MCF 10A (cell line): Measurements from ENCODE around the gene FERMT2. TPM values are rescaled to one million over a fixed set of nuclear protein-coding genes. Genes with fewer than 3 reads are reported as not detected.

Experiments used
- BruUV-seq: library from RNA; stranded (reverse); fragments of 400-500 nt; replicated peaks from 2 replicates; lab custom pipeline; 2021; lab: Mats Ljungman, UMichigan
- CTCF ChIA-PET: fragments of 300-600 bp; sonication (Branson Sonifier 250); formaldehyde crosslinking; extraction: SDS; loops from one replicate; lab custom pipeline; 2021; ENCODE audit warnings: antibody characterized with exemption, inconsistent platforms; lab: Yijun Ruan, JAX
- POLR2A ChIA-PET: fragments of 300-600, 350-650 bp; sonication (Branson Sonifier 250); formaldehyde crosslinking; extraction: SDS; loops from one replicate; lab custom pipeline; 2020; ENCODE audit warnings: antibody characterized with exemption, inconsistent platforms; lab: Yijun Ruan, JAX
- DNase-seq: peaks from one replicate; pipeline ENCODE4 v3.0.0-alpha.2; 2018; ENCODE audit not compliant: unreplicated experiment
- H3K27ac Mint-ChIP-seq: one replicate; pipeline ENCODE4 v1.8.0; 2022; ENCODE audit warnings: mild to moderate bottlenecking, low read depth, mixed read lengths; ENCODE audit not compliant: unreplicated experiment
- H3K27me3 Mint-ChIP-seq: one replicate; pipeline ENCODE4 v1.8.0; 2022; ENCODE audit warnings: mixed read lengths; ENCODE audit not compliant: insufficient read depth, unreplicated experiment
- H3K36me3 Mint-ChIP-seq: one replicate; pipeline ENCODE4 v1.8.0; 2022; ENCODE audit warnings: mild to moderate bottlenecking, moderate library complexity, mixed read lengths; ENCODE audit not compliant: insufficient read depth, unreplicated experiment
- H3K4me1 Mint-ChIP-seq: one replicate; pipeline ENCODE4 v1.8.0; 2022; ENCODE audit warnings: mixed read lengths; ENCODE audit not compliant: insufficient read depth, unreplicated experiment
- H3K4me3 Mint-ChIP-seq: one replicate; pipeline ENCODE4 v1.8.0; 2022; ENCODE audit warnings: mild to moderate bottlenecking, moderate library complexity, mixed read lengths; ENCODE audit not compliant: unreplicated experiment
- H3K9me3 Mint-ChIP-seq: one replicate; pipeline ENCODE4 v1.8.0; 2022; ENCODE audit warnings: mixed read lengths; ENCODE audit not compliant: unreplicated experiment
- CTCF ChIP-seq: fragments of 200-600 bp; IDR thresholded peaks from one replicate; pipeline ENCODE4 v1.8.0; 2022; ENCODE audit warnings: antibody characterized with exemption, mild to moderate bottlenecking; ENCODE audit not compliant: unreplicated experiment
- intact Hi-C: fragments of 100-400 bp; cut with micrococcal nuclease; formaldehyde crosslinking; loops from 2 replicates; pipeline ENCODE4 v1.14.1; 2022
- total RNA-seq: library from RNA; stranded (reverse); gene quantifications from 2 replicates; pipeline ENCODE4 v1.2.3, GENCODE V29; 2022

Gene FERMT2
- total RNA-seq, 1 experiment from 2014 or later, result 62.7 TPM

GRCh38 chr14:52825085-52825484, 125.8 kb downstream of the FERMT2 start:
- ChIA-PET POLR2A (interaction anchor here (0.6 to 2.1 kb wide), 6 partner anchors 10 to 677 kb away, joined by 3 to 12 read pairs (median 4); partner anchors contain the start of gene FERMT2), CTCF (interaction anchor here (0.7 to 10.8 kb wide), 9 partner anchors 10 to 481 kb away, joined by 3 to 135 read pairs (median 3); partner anchors contain the start of gene FERMT2)
- Mint-ChIP-seq H3K36me3 (no peaks in the 10 kb centered on the region), H3K4me1 (no peaks in the 10 kb centered on the region), H3K4me3 (no peak overlapping the region), H3K9me3 (no peaks in the 10 kb centered on the region), H3K27me3 (no peaks in the 10 kb centered on the region), H3K27ac (no peak overlapping the region)
- no TSS peak for BruUV-seq
- DNase-seq, result no peak
- intact Hi-C loops, result no loop called here
- TF ChIP-seq CTCF, result no peak

GRCh38 chr14:52824462-52824861, 126.4 kb downstream of the FERMT2 start:
- Mint-ChIP-seq H3K36me3 (no peaks in the 10 kb centered on the region), H3K27me3 (no peaks in the 10 kb centered on the region), H3K27ac (no peak overlapping the region), H3K4me1 (no peaks in the 10 kb centered on the region), H3K9me3 (no peaks in the 10 kb centered on the region), H3K4me3 (no peak overlapping the region)
- intact Hi-C loops, result no loop called here
- ChIA-PET CTCF (interaction anchor here (0.7 to 10.8 kb wide), 8 partner anchors 44 to 231 kb away, joined by 3 to 135 read pairs (median 4); partner anchors contain the start of gene FERMT2), POLR2A (interaction anchor here (0.6 to 2.1 kb wide), 4 partner anchors 11 to 678 kb away, joined by 3 to 12 read pairs (median 8); partner anchors contain the start of gene FERMT2)
- TF ChIP-seq CTCF, result no peak
- DNase-seq, result no peak
- no TSS peak for BruUV-seq

GRCh38 chr14:52821805-52822250, 129.0 kb downstream of the FERMT2 start:
- Mint-ChIP-seq H3K9me3 (no peaks in the 10 kb centered on the region), H3K27me3 (no peaks in the 10 kb centered on the region), H3K27ac (no peak overlapping the region), H3K4me3 (no peak overlapping the region), H3K4me1 (no peaks in the 10 kb centered on the region), H3K36me3 (no peaks in the 10 kb centered on the region)
- intact Hi-C loops, result no loop called here
- ChIA-PET POLR2A (interaction anchor here (1.1 kb wide), 1 partner anchor 31 kb away, joined by 3 read pairs; no protein-coding TSS in a partner anchor), CTCF (interaction anchor here (0.6 to 10.8 kb wide), 3 partner anchors 9 to 139 kb away, joined by 3 to 135 read pairs (median 7); no protein-coding TSS in a partner anchor)
- BruUV-seq, result no TSS peak
- peak; percentile 24 for DNase-seq
- no peak for TF ChIP-seq CTCF

- no peaks in the 10 kb centered on the region for H3K4me1 Mint-ChIP-seq
- no TSS peak for BruUV-seq
- intact Hi-C loops, result no loop called here
- ChIA-PET CTCF (interaction anchor here (0.9 kb wide), 1 partner anchor 15 kb away, joined by 3 read pairs; no protein-coding TSS in a partner anchor), POLR2A (interaction anchor here (0.9 kb wide), 1 partner anchor 104 kb away, joined by 3 read pairs; no protein-coding TSS in a partner anchor)
- no peak for DNase-seq
- H3K27me3 Mint-ChIP-seq, result no peaks in the 10 kb centered on the region
- H3K4me3 Mint-ChIP-seq, result no peak overlapping the region
- no peaks in the 10 kb centered on the region for H3K9me3 Mint-ChIP-seq
- no peak overlapping the region for H3K27ac Mint-ChIP-seq
- H3K36me3 Mint-ChIP-seq, result no peaks in the 10 kb centered on the region
- no peak for TF ChIP-seq CTCF
These were observed 142.7 kb downstream of the FERMT2 start for GRCh38 chr14:52808101-52808500.

Other genes with a start within 250 kb of the FERMT2 start
- gene PSMC6, start 243.8 kb downstream of the FERMT2 start, total RNA-seq, result 83.9 and 90.0 TPM in 2 replicates
- gene STYX, start 220.9 kb downstream of the FERMT2 start, total RNA-seq, result 15.5 and 16.3 TPM in 2 replicates
- 39.2 and 58.8 TPM in 2 replicates for gene GNPNAT1, start 159.4 kb downstream of the FERMT2 start, total RNA-seq
- gene DDHD1, start 202.3 kb upstream of the FERMT2 start, total RNA-seq, result 16.3 and 18.3 TPM in 2 replicates